ENCODE data around the gene ASPSCR1. TPM values are rescaled to one million over a fixed set of nuclear protein-coding genes. Genes with fewer than 3 reads are reported as not detected.

Gene ASPSCR1
- total RNA-seq = 18.0 TPM
- polyA plus RNA-seq = 28.6 TPM

GRCh38 chr17:81977211-81977808 lies at the start of gene ASPSCR1:
TSS of gene ASPSCR1 (plus strand) at chr17:81977629. CDS start at chr17:81977647, 18 bp downstream.
- WGBS = under 1% methylated on average over 76 of the region's 76 CpGs
- Histone ChIP-seq H3K27ac (ENCODE audit: low read depth) (peak within 1 kb of the TSS; percentile 88), H3K4me1 (ENCODE audit: insufficient read depth) (no peaks in the 10 kb centered on the region), H3K36me3 (ENCODE audit: insufficient read depth) (no peaks in the 10 kb centered on the region), H3K4me3 (ENCODE audit: low read depth, low read length) (peak within 1 kb of the TSS; percentile 94)
- no peak for DNase-seq (ENCODE audit: extremely low spot score)

DNA sequence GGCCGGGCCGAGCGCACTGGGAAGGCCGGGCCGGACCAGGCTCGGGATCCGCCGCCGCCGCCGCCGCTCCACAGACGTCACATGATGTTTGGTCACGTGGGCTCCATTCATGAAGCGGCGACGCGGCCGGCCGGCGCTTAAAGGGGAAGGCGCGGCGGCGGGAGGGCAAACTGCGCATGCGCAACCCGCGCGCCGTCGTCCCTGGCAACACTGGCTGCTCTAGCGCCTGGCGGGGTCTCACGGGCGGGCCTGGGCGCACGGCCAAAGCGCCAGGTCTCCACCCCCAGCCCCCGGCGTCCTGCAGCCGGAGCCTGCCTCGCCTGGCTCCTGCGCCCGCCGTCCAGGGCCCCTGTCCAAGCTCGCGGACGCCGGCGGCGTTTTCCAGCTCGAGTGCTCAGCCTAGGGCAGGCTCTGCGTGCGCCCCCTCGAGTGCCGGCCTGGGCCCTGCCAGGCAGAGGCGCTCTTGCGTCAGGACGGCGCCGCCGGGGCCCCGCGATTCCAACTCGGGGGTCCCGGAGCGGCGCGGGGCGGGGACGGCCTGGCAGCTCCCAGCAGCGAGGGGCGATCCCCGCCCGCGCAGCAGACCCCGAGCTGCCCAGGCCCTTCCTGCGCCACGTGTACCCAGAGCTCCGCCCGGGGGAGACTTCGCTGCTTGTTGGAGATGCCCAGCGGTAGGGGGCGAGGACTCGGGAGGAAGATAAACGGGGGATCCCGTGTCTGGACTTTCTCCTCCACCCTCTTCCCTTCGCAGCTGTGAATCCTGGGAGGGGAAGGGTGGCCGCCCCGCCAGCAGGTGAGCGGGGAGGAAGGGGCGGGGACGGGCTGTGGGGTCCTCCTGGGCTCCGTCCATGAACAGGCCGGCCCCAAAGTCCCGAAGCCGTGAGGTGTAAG lies 49.5 kb upstream of the ASPSCR1 start, which contains the start of gene MAFG:
TSS of gene MAFG (minus strand) at position 83 of the 891 bp plus-strand sequence. CDS start 4,550 bp downstream, outside the sequence.
- WGBS = under 1% methylated on average over 98 of the region's 98 CpGs
- Histone ChIP-seq H3K4me1 (ENCODE audit: insufficient read depth) (no peaks in the 10 kb centered on the region), H3K4me3 (ENCODE audit: low read depth, low read length) (peak within 1 kb of the TSS; percentile 93), H3K36me3 (ENCODE audit: insufficient read depth) (no peaks in the 10 kb centered on the region), H3K27ac (ENCODE audit: low read depth) (peak within 1 kb of the TSS; percentile 83)
- DNase-seq (ENCODE audit: extremely low spot score) = peak; percentile 83

DNA sequence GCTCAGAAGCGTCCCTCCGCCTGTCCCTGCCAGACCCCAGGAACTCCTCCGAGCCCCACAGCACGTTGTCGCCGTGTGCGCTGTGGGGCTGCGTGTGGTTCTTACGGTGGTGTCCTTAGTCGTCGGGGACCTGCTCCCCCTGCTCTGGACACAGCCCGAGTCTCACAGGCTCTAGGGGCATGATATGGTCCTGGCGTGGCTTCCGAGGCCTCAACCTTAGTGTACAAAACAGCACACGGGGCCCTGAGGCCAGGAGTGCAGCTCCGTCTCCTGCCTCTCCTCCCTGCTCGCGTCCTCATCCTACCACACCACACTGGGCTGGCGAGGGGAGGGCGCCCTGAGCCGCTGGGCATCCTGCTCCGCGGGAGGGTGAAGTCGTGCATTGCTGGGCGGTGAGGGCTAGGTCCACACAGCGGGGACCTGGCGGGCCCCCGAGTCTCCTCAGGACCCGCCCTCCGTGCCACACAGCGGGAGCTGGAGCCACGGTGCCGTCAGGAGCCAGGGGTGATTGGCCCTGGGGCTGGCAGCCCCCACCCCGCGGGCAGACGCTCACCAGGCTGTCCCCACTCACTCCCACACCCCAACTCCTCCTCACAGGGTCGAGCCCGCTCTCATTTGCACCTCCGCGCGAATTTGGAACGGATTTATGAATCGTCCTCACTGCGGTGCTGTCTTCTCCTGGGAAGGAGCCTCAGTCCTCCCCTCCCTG lies 48.7 kb upstream of the ASPSCR1 start:
- Histone ChIP-seq H3K27ac (ENCODE audit: low read depth) (no peak overlapping the region), H3K4me3 (ENCODE audit: low read depth, low read length) (peak overlapping the region; percentile 93), H3K36me3 (ENCODE audit: insufficient read depth) (no peaks in the 10 kb centered on the region), H3K4me1 (ENCODE audit: insufficient read depth) (no peaks in the 10 kb centered on the region)
- no peak for DNase-seq (ENCODE audit: extremely low spot score)
- 29% methylated on average over 44 of the region's 44 CpGs for WGBS

GRCh38 chr17:81929253-81930141 lies 47.9 kb upstream of the ASPSCR1 start:
- H3K4me3 ChIP-seq (ENCODE audit: low read depth, low read length) = no peak overlapping the region
- DNase-seq (ENCODE audit: extremely low spot score) = no peak
- no peak overlapping the region for H3K27ac ChIP-seq (ENCODE audit: low read depth)
- no peaks in the 10 kb centered on the region for H3K4me1 ChIP-seq (ENCODE audit: insufficient read depth)
- WGBS = 90% methylated on average over 31 of the region's 31 CpGs
- no peaks in the 10 kb centered on the region for H3K36me3 ChIP-seq (ENCODE audit: insufficient read depth)

- Histone ChIP-seq H3K36me3 (ENCODE audit: insufficient read depth) (no peaks in the 10 kb centered on the region), H3K4me1 (ENCODE audit: insufficient read depth) (no peaks in the 10 kb centered on the region), H3K27ac (ENCODE audit: low read depth) (no peak overlapping the region), H3K4me3 (ENCODE audit: low read depth, low read length) (no peak overlapping the region)
- no peak for DNase-seq (ENCODE audit: extremely low spot score)
- WGBS = 61% methylated on average over 20 of the region's 20 CpGs
These were observed 47.0 kb upstream of the ASPSCR1 start for GRCh38 chr17:81930142-81931125.

GRCh38 chr17:81931189-81931556 lies 46.3 kb upstream of the ASPSCR1 start:
- H3K4me3 ChIP-seq (ENCODE audit: low read depth, low read length) = no peak overlapping the region
- H3K4me1 ChIP-seq (ENCODE audit: insufficient read depth) = no peaks in the 10 kb centered on the region
- no peak for DNase-seq (ENCODE audit: extremely low spot score)
- H3K27ac ChIP-seq (ENCODE audit: low read depth) = no peak overlapping the region
- H3K36me3 ChIP-seq (ENCODE audit: insufficient read depth) = no peaks in the 10 kb centered on the region
- WGBS = 65% methylated on average over 13 of the region's 13 CpGs

DNA sequence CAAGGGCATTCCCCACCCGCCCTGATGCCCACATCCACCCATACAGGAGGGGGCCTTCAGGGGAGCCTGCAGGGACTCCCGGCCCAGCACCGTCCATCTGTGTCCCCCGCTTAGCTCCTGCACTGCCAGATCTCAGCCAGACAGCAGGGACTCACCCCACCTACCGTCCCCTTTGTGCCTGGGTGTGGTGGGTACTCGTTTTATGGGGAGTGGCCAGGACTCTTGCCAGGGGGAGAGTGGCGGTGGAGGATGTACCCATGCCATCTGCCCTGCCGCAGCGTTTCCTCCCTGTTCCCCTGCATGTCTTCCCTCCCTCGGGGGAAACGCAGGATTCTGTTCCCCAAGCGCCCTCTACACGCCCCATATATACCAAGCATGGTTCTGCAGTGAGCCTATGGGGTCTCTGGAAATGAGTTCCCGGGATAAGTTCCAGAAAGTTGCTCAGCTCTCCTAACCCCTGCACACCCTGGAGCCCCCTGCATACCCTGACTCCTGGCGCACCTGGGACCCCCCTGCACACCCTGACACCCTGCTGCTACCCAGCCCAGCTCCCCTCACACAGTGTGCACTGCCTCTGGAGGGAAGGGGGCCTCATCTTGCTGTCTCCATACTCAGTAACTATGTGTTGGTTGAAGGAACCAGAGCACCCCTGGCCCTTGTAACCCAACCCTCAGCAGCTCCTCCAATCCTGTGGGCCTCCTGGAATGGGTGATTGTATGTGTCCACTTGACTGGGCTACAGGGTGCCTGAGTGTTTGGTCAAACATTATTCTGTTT lies 45.7 kb upstream of the ASPSCR1 start:
- Histone ChIP-seq H3K4me3 (ENCODE audit: low read depth, low read length) (no peak overlapping the region), H3K27ac (ENCODE audit: low read depth) (no peak overlapping the region), H3K36me3 (ENCODE audit: insufficient read depth) (no peaks in the 10 kb centered on the region), H3K4me1 (ENCODE audit: insufficient read depth) (no peaks in the 10 kb centered on the region)
- 34% methylated on average over 15 of the region's 15 CpGs for WGBS
- no peak for DNase-seq (ENCODE audit: extremely low spot score)

DNA sequence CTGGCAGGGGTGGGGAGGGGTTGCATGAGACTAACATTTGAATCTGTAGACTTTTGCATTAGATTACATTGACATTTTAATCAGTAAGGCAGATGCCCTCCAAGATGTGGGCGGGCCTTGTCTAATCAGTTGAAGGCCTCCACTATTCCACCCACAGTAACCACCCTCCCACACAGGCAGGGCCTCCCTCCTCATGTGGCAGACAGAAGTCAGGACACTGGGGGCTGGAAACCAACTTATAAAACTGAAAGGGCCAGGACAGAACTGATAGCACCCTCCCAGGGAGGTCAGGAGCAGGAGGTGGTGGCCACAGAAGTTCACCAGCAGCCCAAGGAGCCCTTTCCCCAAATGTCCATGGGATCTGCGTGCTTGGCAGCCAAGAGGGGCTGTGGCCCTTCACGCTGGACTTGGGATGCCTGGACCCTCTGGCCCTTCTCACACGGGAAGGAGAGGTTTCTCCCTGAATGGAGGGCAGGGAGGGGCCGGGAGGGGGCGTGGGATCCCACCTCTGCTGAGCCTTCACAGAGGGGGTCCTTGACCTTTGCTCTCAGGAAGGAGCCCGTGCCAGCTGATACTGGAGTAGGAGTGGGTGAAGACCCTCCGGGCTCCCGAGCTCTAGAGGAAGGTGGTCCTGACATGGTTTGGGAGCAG lies 45.0 kb upstream of the ASPSCR1 start:
- DNase-seq (ENCODE audit: extremely low spot score) = no peak
- 85% methylated on average over 9 of the region's 9 CpGs for WGBS
- no peaks in the 10 kb centered on the region for H3K36me3 ChIP-seq (ENCODE audit: insufficient read depth)
- no peak overlapping the region for H3K27ac ChIP-seq (ENCODE audit: low read depth)
- no peaks in the 10 kb centered on the region for H3K4me1 ChIP-seq (ENCODE audit: insufficient read depth)
- no peak overlapping the region for H3K4me3 ChIP-seq (ENCODE audit: low read depth, low read length)

DNA sequence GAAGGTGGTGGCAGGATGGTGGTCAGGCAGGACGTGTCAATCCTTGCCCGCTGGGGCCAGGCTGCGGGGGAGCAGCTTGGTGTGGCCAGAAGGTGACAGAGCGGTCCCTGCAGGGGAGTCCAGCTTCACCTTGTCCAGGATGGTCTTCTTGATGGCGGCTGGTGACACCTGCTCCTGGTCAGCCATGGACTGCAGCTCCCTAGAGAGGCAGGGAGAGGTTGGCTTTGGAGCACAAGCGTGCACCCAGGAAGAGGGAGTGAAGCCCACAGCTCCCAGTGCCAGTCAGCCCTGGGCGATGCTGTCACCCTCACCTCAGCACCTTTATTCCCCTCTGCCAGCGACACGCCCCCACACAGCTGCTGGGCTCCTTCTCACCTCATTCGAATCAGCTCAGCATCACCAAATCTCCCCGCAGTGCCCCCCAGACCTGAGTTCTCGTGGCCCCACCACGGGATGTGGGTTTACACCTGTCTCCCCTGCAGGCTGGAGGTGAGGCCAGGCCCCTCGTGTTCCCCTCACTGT lies 44.2 kb upstream of the ASPSCR1 start:
- Histone ChIP-seq H3K4me3 (ENCODE audit: low read depth, low read length) (no peak overlapping the region), H3K36me3 (ENCODE audit: insufficient read depth) (no peaks in the 10 kb centered on the region), H3K4me1 (ENCODE audit: insufficient read depth) (no peaks in the 10 kb centered on the region), H3K27ac (ENCODE audit: low read depth) (no peak overlapping the region)
- DNase-seq (ENCODE audit: extremely low spot score) = no peak
- 89% methylated on average over 14 of the region's 14 CpGs for WGBS

GRCh38 chr17:81934098-81934757 lies 43.2 kb upstream of the ASPSCR1 start:
- 87% methylated on average over 23 of the region's 23 CpGs for WGBS
- no peaks in the 10 kb centered on the region for H3K36me3 ChIP-seq (ENCODE audit: insufficient read depth)
- H3K4me3 ChIP-seq (ENCODE audit: low read depth, low read length) = no peak overlapping the region
- DNase-seq (ENCODE audit: extremely low spot score) = no peak
- no peaks in the 10 kb centered on the region for H3K4me1 ChIP-seq (ENCODE audit: insufficient read depth)
- no peak overlapping the region for H3K27ac ChIP-seq (ENCODE audit: low read depth)

All from urinary bladder (tissue), 4 donors.